HCT116 (cell line): ENCODE results near the gene SVIL.

Source experiments
- CTCF ChIP-seq, 3 experiments: fragments of 200-600 bp in 1 of 3; sonication (generic) in 1 of 3; IDR thresholded peaks in 2 of 3; conservative IDR thresholded peaks in 1 of 3; 2 replicates each; pipeline ENCODE4 v1.5.1; 2012 to 2017; ENCODE audit warnings: low read depth in 2 of 3, low read length in 2 of 3, antibody characterized with exemption in 1 of 3, borderline replicate concordance in 1 of 3, control low read depth in 1 of 3, mild to moderate bottlenecking in 1 of 3, mixed read lengths in 1 of 3, mixed run types in 1 of 3, moderate library complexity in 1 of 3; ENCODE audit not compliant: insufficient read depth in 1 of 3
- FOSL1 ChIP-seq: IDR thresholded peaks from 2 replicates; pipeline ENCODE4 v1.6.1; 2012; ENCODE audit warnings: low read depth
- MAX ChIP-seq: IDR thresholded peaks from 2 replicates; pipeline ENCODE4 v1.6.1; 2012
- POLR2A ChIP-seq: IDR thresholded peaks from 2 replicates; pipeline ENCODE4 v1.7.0; 2011; ENCODE audit warnings: borderline replicate concordance; ENCODE audit not compliant: insufficient read depth, insufficient read length; ENCODE audit errors: extremely low read depth
- RAD21 ChIP-seq: IDR thresholded peaks from 2 replicates; pipeline ENCODE4 v1.6.1; 2012; ENCODE audit warnings: low read depth, mild to moderate bottlenecking
- REST ChIP-seq: IDR thresholded peaks from 2 replicates; pipeline ENCODE4 v1.6.1; 2012; ENCODE audit warnings: low read depth
- SIN3A ChIP-seq: IDR thresholded peaks from 2 replicates; pipeline ENCODE4 v1.6.1; 2012; ENCODE audit warnings: low read depth
- ZNF274 ChIP-seq: fragments of 200-500 bp; sonication (Bioruptor generic); IDR thresholded peaks from 2 replicates; pipeline ENCODE4 v1.6.1; 2014; ENCODE audit warnings: mild to moderate bottlenecking, low read depth, low read length, inconsistent platforms

GRCh38 chr10:29465384-29465783 lies 169.4 kb downstream of the SVIL start:
- TF ChIP-seq CTCF (IDR thresholded peaks at IDR 0.05 in 2 of 3, conservative IDR thresholded peaks at IDR 0.05 in 1 of 3; ENCODE audit: borderline replicate concordance in 1 of 3, insufficient read depth in 1 of 3, low read depth in 2 of 3, low read length in 2 of 3) (peak in 2 of 3 experiments; percentile 55 to 66; a peak in 4 of 6 replicates), ZNF274 (no peak), FOSL1 (no peak), MAX (no peak), POLR2A (no peak), RAD21 (no peak), REST (no peak), SIN3A (no peak)
